HG02884 (cell line): ENCODE data around the gene ALDH5A1.

Experiments used
- ATAC-seq: cut with Tn5 transposase; IDR thresholded peaks from one replicate; pipeline ENCODE4 v1.9.1; 2021; ENCODE audit warnings: mild to moderate bottlenecking, moderate library complexity; ENCODE audit not compliant: unreplicated experiment

The ALDH5A1 gene

GRCh38 chr6:24564081-24564480 is 69.3 kb downstream of the ALDH5A1 start:
- ATAC-seq = no peak

GRCh38 chr6:24565196-24565595 is 70.4 kb downstream of the ALDH5A1 start:
- ATAC-seq = no peak

- no peak for ATAC-seq
Observed at GRCh38 chr6:24566020-24566767, 71.4 kb downstream of the ALDH5A1 start.

- no peak for ATAC-seq
Observed at GRCh38 chr6:24568683-24569082, 73.9 kb downstream of the ALDH5A1 start.

- no peak for ATAC-seq
Observed at GRCh38 chr6:24569811-24570210, 75.0 kb downstream of the ALDH5A1 start.

- no peak for ATAC-seq
Observed at GRCh38 chr6:24571361-24571760, 76.6 kb downstream of the ALDH5A1 start.

- ATAC-seq = peak; percentile 97
Observed at GRCh38 chr6:24574809-24575208, 80.0 kb downstream of the ALDH5A1 start.

GRCh38 chr6:24576447-24576846 is 81.7 kb downstream of the ALDH5A1 start:
- ATAC-seq = no peak

- ATAC-seq = peak; percentile 88
Observed at GRCh38 chr6:24581084-24581669, 86.4 kb downstream of the ALDH5A1 start.

GRCh38 chr6:24583463-24584381 is 89.0 kb downstream of the ALDH5A1 start:
- peak; percentile 74 for ATAC-seq

GRCh38 chr6:24584382-24584720 is 89.6 kb downstream of the ALDH5A1 start:
- no peak for ATAC-seq
